GM12891 (cell line): ENCODE data around the gene B3GNT4.

ENCODE experiments used
- DNase-seq: peaks from one replicate; pipeline ENCODE4 v3.0.0; 2011; ENCODE audit warnings: low spot score; ENCODE audit not compliant: insufficient read length
- FAIRE-seq: peaks from 2 replicates; lab custom pipeline; 2011; peaks lifted over from hg19 to GRCh38; lab: Jason Lieb, UNC
- PAX5 ChIP-seq: IDR thresholded peaks from 2 replicates; pipeline ENCODE4 v1.6.1; 2011; ENCODE audit warnings: low read length, moderate library complexity, mild to moderate bottlenecking; ENCODE audit not compliant: insufficient read depth, severe bottlenecking
- POLR2A ChIP-seq: IDR thresholded peaks from 2 replicates; pipeline ENCODE4 v1.6.1; 2011; ENCODE audit warnings: low read depth, low read length, control low read depth
- POLR2AphosphoS5 ChIP-seq: IDR thresholded peaks from 2 replicates; pipeline ENCODE4 v1.6.1; 2011; ENCODE audit warnings: low read depth, low read length, control low read depth
- POU2F2 ChIP-seq: IDR thresholded peaks from 2 replicates; pipeline ENCODE4 v1.6.1; 2011; ENCODE audit warnings: low read depth, mild to moderate bottlenecking, control low read depth, low read length, moderate library complexity
- SPI1 ChIP-seq: IDR thresholded peaks from 2 replicates; pipeline ENCODE4 v1.6.1; 2011; ENCODE audit warnings: low read depth, low read length, control low read depth
- TAF1 ChIP-seq: IDR thresholded peaks from 2 replicates; pipeline ENCODE4 v1.6.1; 2011; ENCODE audit warnings: low read depth, low read length, control low read depth

B3GNT4 gene

GRCh38 chr12:122185079-122185478 is 18.4 kb upstream of the B3GNT4 start:
- DNase-seq (no peak), FAIRE-seq (no peak)
- no peak for TF ChIP-seq SPI1
- TF ChIP-seq TAF1: no peak
- TF ChIP-seq PAX5: no peak
- TF ChIP-seq POLR2AphosphoS5: no peak
- no peak for TF ChIP-seq POU2F2
- TF ChIP-seq POLR2A: no peak

- FAIRE-seq (peak; percentile 13), DNase-seq (no peak)
- TF ChIP-seq TAF1 (no peak), POLR2A (no peak), POLR2AphosphoS5 (no peak), SPI1 (no peak), PAX5 (no peak), POU2F2 (no peak)
Observed at GRCh38 chr12:122185494-122186082, 17.9 kb upstream of the B3GNT4 start.

GRCh38 chr12:122187466-122187865 is 16.0 kb upstream of the B3GNT4 start:
- TF ChIP-seq PAX5 (no peak), TAF1 (no peak), POLR2A (no peak), POLR2AphosphoS5 (no peak)
- no peak for DNase-seq
- no peak for FAIRE-seq

GRCh38 chr12:122189626-122190475 is 13.7 kb upstream of the B3GNT4 start:
- no peak for DNase-seq
- TF ChIP-seq TAF1 (no peak), POLR2A (no peak), SPI1 (no peak), PAX5 (no peak), POLR2AphosphoS5 (no peak), POU2F2 (no peak)
- FAIRE-seq: no peak

- TF ChIP-seq TAF1 (no peak), POU2F2 (no peak), SPI1 (no peak), POLR2AphosphoS5 (no peak), POLR2A (no peak), PAX5 (no peak)
- DNase-seq (peak; percentile 82), FAIRE-seq (peak; percentile 87)
Observed at GRCh38 chr12:122190842-122191668, 12.5 kb upstream of the B3GNT4 start.

GRCh38 chr12:122192441-122192840 is 11.1 kb upstream of the B3GNT4 start:
- DNase-seq: no peak
- FAIRE-seq: no peak
- TF ChIP-seq TAF1 (no peak), POU2F2 (no peak), POLR2A (no peak), SPI1 (no peak), PAX5 (no peak), POLR2AphosphoS5 (no peak)

GRCh38 chr12:122194804-122195203 is 8.7 kb upstream of the B3GNT4 start:
- no peak for FAIRE-seq
- TF ChIP-seq POLR2AphosphoS5: no peak
- DNase-seq: no peak

- FAIRE-seq (no peak), DNase-seq (no peak)
- TF ChIP-seq POLR2A (no peak), POLR2AphosphoS5 (no peak)
Observed at GRCh38 chr12:122195405-122195804, 8.1 kb upstream of the B3GNT4 start.

GRCh38 chr12:122197612-122197966 is 5.9 kb upstream of the B3GNT4 start:
- no peak for FAIRE-seq
- DNase-seq: no peak

More at GRCh38 chr12:122197612-122197966, 5.9 kb upstream of the B3GNT4 start:
- no peak for TF ChIP-seq TAF1
